Posterior vena cava (tissue), 2 donors: ENCODE results near the gene MRPL43. TPM values are rescaled to one million over a fixed set of nuclear protein-coding genes. Genes with fewer than 3 reads are reported as not detected.
"Not testable (repeated sequence)": the region's sequence is repeated elsewhere in the genome, so short reads cannot be mapped to it uniquely, and the experiment has no call there.

Experiments used
- DNase-seq: peaks from one replicate; pipeline ENCODE4 v3.0.0-alpha.2; 2020; ENCODE audit warnings: low spot score
- intact Hi-C, 2 donors: fragments of 100-400 bp; cut with DNase I; formaldehyde crosslinking; loops; one replicate each; pipeline versions ENCODE4 v1.14.1 to v1.14.2; 2022 to 2023
- total RNA-seq, 2 donors: library from RNA; stranded (reverse); fragmentation: NEBNext Ultra II Directional; extraction: Animal tissue kit (Norgen Biotek cat#: 25700); gene quantifications; one replicate each; pipeline ENCODE4 v1.2.1, GENCODE V29; 2021
- donor health status: DM: yes; HTN: yes; CAD: no.
- donor health status: DM: yes; HTN: yes; CAD: no.

MRPL43 gene
- total RNA-seq, 2 donors from 2014 or later, result 48.6 to 53.9 TPM

- no peak for DNase-seq
- intact Hi-C loops, result no loop called here
These were observed 6.8 kb upstream of the MRPL43 start for GRCh38 chr10:100993986-100994708.

- intact Hi-C loops, result no loop called here
These were observed 1.8 kb upstream of the MRPL43 start for GRCh38 chr10:100989088-100989487.

GRCh38 chr10:100988166-100988565, 869 bp upstream of the MRPL43 start:
- intact Hi-C loops, result no loop called here
- DNase-seq, result no peak

More at GRCh38 chr10:100989088-100989487, 1.8 kb upstream of the MRPL43 start:
- no peak for DNase-seq

- intact Hi-C loops, result no loop called here
- no peak for DNase-seq
These were observed 370 bp upstream of the MRPL43 start for GRCh38 chr10:100987685-100988049.

- intact Hi-C loops, result no loop called here
- no peak for DNase-seq
These were observed 710 bp downstream of the MRPL43 start for GRCh38 chr10:100986623-100986951.

GRCh38 chr10:100985336-100985735, 2.0 kb downstream of the MRPL43 start:
- DNase-seq, result peak; percentile 36
- intact Hi-C loops, result no loop called here

GRCh38 chr10:100984672-100985177, 2.6 kb downstream of the MRPL43 start:
- peak; percentile 36 for DNase-seq
- intact Hi-C loops, result no loop called here

GRCh38 chr10:100983868-100984671, 3.2 kb downstream of the MRPL43 start:
- peak; percentile 40 for DNase-seq
- intact Hi-C loops, result no loop called here

GRCh38 chr10:100982916-100983830, 4.1 kb downstream of the MRPL43 start:
- peak; percentile 76 for DNase-seq
- intact Hi-C loops, result no loop called here

GRCh38 chr10:100981178-100981772, 6.0 kb downstream of the MRPL43 start:
- DNase-seq, result no peak
- intact Hi-C loops, result no loop called here

GRCh38 chr10:100980711-100981110, 6.6 kb downstream of the MRPL43 start:
- intact Hi-C loops, result no loop called here
- DNase-seq, result peak; percentile 38

GRCh38 chr10:100980311-100980710, 7.0 kb downstream of the MRPL43 start:
- intact Hi-C loops, result no loop called here
- no peak for DNase-seq

- intact Hi-C loops, result no loop called here
- DNase-seq, result peak; percentile 74
These were observed 7.5 kb downstream of the MRPL43 start for GRCh38 chr10:100979791-100980272.

GRCh38 chr10:100978901-100979195, 8.4 kb downstream of the MRPL43 start:
- DNase-seq, result peak; percentile 36
- intact Hi-C loops, result no loop called here

- intact Hi-C loops, result no loop called here
- DNase-seq, result peak; percentile 57
These were observed 9.0 kb downstream of the MRPL43 start for GRCh38 chr10:100978121-100978900.

- intact Hi-C loops, result no loop called here
- peak; percentile 64 for DNase-seq
These were observed 9.9 kb downstream of the MRPL43 start for GRCh38 chr10:100977436-100977835.

- no peak for DNase-seq
- intact Hi-C loops, result no loop called here
These were observed 10.4 kb downstream of the MRPL43 start for GRCh38 chr10:100976906-100977305.

- DNase-seq, result peak; percentile 34
- intact Hi-C loops, result not testable (repeated sequence)
These were observed 11.9 kb downstream of the MRPL43 start for GRCh38 chr10:100975397-100975796.
